ENCODE measurements around the gene OR52N4.

The OR52N4 gene

DNA sequence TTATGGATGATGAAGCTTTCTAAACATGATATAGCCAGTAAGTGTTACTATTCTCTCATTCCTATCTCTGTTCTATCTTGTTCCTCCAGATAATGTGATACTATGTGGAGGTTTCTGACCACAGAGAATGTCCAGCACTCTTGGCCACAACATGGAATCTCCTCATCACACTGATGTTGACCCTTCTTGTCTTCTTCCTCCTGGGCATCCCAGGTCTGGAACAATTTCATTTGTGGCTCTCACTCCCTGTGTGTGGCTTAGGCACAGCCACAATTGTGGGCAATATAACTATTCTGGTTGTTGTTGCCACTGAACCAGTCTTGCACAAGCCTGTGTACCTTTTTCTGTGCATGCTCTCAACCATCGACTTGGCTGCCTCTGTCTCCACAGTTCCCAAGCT is 27.7 kb upstream of the OR52N4 start:
- no peak overlapping the region for H3K4me3 ChIP-seq (ENCODE audit: low read depth, low read length)
- POLR2A ChIA-PET, result no interaction called here
- CTCF ChIA-PET, result no interaction called here
- DNase-seq (ENCODE audit: low read depth, low spot score), result no peak
- TF ChIP-seq, protein P1, sequence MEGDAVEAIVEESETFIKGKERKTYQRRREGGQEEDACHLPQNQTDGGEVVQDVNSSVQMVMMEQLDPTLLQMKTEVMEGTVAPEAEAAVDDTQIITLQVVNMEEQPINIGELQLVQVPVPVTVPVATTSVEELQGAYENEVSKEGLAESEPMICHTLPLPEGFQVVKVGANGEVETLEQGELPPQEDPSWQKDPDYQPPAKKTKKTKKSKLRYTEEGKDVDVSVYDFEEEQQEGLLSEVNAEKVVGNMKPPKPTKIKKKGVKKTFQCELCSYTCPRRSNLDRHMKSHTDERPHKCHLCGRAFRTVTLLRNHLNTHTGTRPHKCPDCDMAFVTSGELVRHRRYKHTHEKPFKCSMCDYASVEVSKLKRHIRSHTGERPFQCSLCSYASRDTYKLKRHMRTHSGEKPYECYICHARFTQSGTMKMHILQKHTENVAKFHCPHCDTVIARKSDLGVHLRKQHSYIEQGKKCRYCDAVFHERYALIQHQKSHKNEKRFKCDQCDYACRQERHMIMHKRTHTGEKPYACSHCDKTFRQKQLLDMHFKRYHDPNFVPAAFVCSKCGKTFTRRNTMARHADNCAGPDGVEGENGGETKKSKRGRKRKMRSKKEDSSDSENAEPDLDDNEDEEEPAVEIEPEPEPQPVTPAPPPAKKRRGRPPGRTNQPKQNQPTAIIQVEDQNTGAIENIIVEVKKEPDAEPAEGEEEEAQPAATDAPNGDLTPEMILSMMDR (IDR thresholded peaks at IDR 0.05; ENCODE audit: insufficient read depth, low read length, missing control alignments), result no peak

DNA sequence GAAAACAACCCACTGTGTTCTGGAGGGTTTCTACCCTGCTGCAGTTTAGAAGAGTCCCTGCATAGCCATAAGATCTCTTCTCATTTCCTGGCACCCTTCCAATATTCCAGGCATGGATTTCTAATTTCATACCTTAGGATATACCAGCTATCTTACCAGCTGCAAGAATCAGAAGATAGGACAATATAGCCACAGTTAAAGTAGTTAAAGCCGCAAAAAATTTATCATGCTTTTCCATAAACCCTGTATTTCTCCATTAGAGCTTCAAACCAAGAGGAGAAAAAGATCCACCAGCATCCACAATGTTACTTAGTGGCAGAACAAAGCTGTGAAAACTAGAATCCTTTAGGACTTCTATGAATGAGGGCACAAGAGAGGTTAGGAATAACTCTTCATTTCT is 26.4 kb upstream of the OR52N4 start:
- no peak for DNase-seq (ENCODE audit: low read depth, low spot score)
- ChIA-PET POLR2A (no interaction called here), CTCF (no interaction called here)
- TF ChIP-seq, protein P1 (IDR thresholded peaks at IDR 0.05; ENCODE audit: insufficient read depth, low read length, missing control alignments), result no peak
- no peak overlapping the region for H3K4me3 ChIP-seq (ENCODE audit: low read depth, low read length)

DNA sequence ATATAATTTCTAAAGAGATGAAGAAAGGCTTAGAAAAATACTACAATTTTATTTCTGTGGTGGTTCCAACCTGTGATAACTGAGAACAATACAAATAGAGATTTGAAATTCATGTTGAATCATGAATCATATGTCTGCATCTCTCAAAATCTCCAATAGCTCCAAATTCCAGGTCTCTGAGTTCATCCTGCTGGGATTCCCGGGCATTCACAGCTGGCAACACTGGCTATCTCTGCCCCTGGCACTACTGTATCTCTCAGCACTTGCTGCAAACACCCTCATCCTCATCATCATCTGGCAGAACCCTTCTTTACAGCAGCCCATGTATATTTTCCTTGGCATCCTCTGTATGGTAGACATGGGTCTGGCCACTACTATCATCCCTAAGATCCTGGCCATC is 17.6 kb upstream of the OR52N4 start, which contains the start of gene OR56B1:
Gene OR56B1, plus strand, starts transcription at position 53 of the 400 bp plus-strand sequence. Its CDS starts 69 bp downstream, at position 122.
- TF ChIP-seq, protein P1 (IDR thresholded peaks at IDR 0.05; ENCODE audit: insufficient read depth, low read length, missing control alignments), result no peak
- no peak for DNase-seq (ENCODE audit: low read depth, low spot score)
- no peak within 1 kb of the TSS for H3K4me3 ChIP-seq (ENCODE audit: low read depth, low read length)
- CTCF ChIA-PET, result no interaction called here
- POLR2A ChIA-PET, result no interaction called here

DNA sequence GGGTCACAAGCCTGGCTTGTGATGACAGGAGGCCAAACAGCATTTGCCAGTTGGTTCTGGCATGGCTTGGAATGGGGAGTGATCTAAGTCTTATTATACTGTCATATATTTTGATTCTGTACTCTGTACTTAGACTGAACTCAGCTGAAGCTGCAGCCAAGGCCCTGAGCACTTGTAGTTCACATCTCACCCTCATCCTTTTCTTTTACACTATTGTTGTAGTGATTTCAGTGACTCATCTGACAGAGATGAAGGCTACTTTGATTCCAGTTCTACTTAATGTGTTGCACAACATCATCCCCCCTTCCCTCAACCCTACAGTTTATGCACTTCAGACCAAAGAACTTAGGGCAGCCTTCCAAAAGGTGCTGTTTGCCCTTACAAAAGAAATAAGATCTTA is 17.0 kb upstream of the OR52N4 start:
- ChIA-PET POLR2A (no interaction called here), CTCF (no interaction called here)
- DNase-seq (ENCODE audit: low read depth, low spot score), result no peak
- H3K4me3 ChIP-seq (ENCODE audit: low read depth, low read length), result no peak overlapping the region
- TF ChIP-seq, protein P1 (IDR thresholded peaks at IDR 0.05; ENCODE audit: insufficient read depth, low read length, missing control alignments), result no peak

DNA sequence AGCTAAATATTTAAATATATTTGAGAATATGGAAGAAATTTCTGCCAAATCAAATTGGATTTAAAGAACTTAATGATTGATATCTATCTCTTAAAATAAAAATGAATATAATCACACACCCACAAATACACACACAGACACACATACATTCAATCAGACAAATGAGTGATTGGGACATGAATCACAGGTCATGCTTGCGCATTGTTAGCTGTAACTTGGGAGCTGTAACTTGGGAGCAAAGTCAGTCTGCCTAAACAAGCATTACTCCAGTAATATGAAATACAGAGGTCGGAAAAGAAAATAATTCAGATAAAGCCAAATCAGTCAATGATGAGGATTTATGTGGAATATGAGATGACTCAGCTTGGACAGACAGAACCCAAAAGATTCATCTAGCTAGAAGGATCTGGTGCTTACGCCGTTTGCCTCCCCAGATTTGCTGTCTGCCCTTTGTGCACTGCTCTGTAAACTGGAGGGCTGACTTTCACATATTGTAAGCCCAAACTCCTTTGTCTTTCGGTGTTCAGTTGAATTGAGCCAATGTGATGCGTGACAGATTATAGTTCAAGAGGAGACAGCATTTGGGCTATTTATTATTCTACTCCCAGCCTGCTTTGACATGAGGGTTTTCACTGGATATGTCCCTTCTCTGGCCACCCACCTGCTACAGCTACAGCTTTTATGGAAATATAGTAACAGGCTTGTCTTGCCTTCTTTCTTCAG is 16.2 kb upstream of the OR52N4 start:
- TF ChIP-seq, protein P1 (IDR thresholded peaks at IDR 0.05; ENCODE audit: insufficient read depth, low read length, missing control alignments), result no peak
- CTCF ChIA-PET, result no interaction called here
- POLR2A ChIA-PET, result no interaction called here
- no peak for DNase-seq (ENCODE audit: low read depth, low spot score)
- H3K4me3 ChIP-seq (ENCODE audit: low read depth, low read length), result no peak overlapping the region

DNA sequence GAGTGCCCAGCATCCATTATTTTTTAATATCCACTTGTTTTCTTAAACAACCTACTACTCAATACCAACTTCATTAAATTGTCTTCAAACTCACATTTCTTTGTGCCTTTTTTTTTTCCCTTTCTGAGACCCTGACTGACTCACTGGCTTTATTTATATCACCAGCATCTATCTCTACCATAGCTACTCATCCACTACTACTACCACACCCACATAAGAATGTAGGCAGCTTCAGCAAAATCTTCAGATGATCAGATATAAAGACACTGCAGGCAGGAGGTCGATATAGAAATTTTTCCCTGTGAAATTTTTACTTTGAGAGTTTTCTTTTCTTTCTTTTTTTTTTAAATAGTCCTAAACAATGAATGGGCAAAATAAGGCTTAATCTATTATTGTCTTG is 15.6 kb upstream of the OR52N4 start:
- H3K4me3 ChIP-seq (ENCODE audit: low read depth, low read length), result no peak overlapping the region
- POLR2A ChIA-PET, result no interaction called here
- DNase-seq (ENCODE audit: low read depth, low spot score), result no peak
- CTCF ChIA-PET, result no interaction called here
- TF ChIP-seq, protein P1 (IDR thresholded peaks at IDR 0.05; ENCODE audit: insufficient read depth, low read length, missing control alignments), result no peak

Data from AG04449 (cell line).